Activated CD4-positive, CD25-positive, alpha-beta regulatory T cell (primary cell): ENCODE results near the gene MAP3K7.
"Not testable (repeated sequence)": the region's sequence is repeated elsewhere in the genome, so short reads cannot be mapped to it uniquely, and the experiment has no call there.

Experiments
- DNase-seq, 4 experiments: peaks; one replicate each; lab custom pipeline; 2025; lab: John Stamatoyannopoulos, UW

Gene MAP3K7

DNA sequence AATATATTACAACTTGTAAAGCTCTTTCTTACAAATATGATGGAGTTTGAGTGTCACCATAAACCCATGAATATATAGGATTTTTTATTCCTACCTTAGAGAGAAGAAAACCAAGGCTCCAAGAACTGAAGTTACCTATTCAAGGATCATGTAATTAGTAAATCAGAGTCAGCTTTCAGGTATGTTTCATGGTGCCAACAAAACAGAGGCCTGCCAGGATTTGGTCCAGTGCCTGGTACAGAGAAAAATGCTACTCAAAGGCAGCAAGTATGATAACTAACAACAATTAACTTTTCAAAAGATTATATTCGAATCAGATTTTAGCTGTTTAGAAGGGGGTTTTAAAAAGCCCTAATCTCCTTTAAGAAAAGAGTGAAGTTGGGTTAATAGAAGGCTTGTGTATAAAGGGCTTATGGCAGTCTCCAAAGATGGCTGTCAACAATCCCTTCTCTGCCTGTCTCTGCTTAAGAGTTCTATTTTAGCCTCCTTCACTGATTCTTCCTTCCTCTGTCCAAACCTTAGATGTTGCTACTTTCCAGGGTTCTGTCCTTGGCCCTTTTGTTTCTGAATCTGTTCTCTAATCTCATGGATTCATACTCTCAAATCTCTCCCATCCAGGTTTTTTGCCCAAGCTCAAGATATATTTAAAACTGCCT is 7.8 kb downstream of the MAP3K7 start:
- no peak for DNase-seq

DNA sequence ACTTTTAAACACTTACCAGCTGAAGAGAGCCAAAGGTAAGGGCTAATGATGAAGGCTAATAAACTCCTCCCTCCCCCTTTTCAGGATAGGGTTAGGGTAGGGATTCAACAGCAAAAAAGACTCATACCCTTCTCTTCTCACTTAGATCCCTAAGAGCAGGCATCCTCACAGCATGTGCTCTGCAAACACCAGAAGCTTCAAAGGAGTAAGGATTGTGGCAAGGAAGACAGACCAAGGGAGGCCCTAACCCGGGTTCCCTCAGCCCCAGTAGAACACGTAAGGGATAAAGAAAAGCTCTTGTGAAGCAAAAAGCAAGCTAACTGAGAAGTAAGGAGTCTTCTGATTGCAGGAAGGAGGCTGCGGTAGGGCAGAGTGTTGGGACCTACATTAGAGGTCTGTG is 11.6 kb downstream of the MAP3K7 start:
- no peak for DNase-seq

DNA sequence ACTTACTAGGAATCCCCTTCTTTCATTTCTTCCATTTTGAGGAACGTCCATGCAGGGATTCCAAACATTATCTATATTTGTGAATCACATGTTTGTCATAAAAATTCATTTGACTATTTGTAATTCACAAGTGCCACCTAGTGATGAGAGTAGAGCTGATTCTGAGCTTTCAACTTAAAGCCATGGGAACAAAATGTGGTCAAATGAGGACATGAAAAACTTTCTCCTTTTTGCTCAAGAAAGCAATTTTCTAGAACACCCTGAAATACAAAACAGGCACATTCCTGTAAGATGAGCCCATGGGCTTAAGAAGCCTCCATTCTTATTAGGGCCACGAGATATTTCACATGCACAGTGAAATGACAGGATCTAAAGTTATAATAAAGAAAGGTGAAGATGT is 12.3 kb downstream of the MAP3K7 start:
- no peak for DNase-seq

DNA sequence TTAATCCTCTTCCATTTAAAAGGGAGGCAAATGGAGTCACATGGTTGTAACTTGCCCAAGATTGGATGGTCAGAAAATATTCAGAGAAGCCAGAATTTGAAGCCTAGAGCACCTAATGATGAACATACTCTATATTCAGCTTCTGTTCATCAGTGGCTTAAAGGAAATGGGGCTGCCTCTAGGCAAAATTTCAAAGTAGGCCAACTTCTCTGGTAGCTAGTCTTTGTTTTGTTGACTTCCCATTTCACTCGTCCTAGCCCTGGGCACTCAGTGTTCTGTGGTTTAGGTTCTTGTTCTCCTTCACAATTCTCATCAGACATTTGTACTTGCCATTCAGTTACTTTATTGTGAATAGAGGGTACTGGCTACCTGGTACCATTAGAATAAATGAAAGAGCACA is 13.2 kb downstream of the MAP3K7 start:
- no peak for DNase-seq

DNA sequence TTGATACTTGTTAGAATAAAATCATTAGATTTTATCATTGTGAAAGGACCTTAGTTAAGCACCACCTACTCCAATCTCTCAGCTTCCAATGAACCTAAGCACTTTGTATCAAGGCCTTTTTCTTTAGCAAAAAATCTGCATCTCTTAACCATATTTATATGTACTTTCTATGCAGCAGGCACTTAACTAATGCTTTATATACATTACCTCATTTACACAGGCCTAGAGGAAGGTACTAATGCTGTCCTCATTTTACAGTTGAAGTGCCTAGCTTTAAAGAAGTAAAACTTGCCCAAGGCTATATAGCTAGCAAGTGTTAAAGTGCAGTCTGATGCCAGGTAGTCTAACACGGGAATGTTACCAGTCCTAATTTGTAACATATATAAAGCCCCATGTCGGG is 14.0 kb downstream of the MAP3K7 start:
- no peak for DNase-seq

DNA sequence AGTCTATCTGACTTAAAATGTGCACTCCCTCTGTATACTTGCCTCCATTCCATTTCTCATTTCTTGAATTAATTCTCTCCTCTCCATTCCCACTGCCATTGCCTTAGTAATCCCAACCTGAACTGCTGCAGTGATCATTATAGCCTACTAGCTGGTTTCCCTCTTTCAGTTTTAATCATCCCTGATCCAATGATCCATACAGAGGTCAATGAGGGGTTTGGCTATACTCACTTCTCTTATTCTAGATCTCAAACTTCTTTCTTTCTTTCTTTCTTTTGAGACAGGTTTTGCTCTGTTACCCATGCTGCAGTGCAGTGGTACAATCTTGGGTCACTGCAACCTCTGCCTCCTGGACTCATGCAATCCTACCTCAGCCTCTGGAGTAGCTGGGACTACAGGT is 17.6 kb downstream of the MAP3K7 start:
- DNase-seq, result no peak

DNA sequence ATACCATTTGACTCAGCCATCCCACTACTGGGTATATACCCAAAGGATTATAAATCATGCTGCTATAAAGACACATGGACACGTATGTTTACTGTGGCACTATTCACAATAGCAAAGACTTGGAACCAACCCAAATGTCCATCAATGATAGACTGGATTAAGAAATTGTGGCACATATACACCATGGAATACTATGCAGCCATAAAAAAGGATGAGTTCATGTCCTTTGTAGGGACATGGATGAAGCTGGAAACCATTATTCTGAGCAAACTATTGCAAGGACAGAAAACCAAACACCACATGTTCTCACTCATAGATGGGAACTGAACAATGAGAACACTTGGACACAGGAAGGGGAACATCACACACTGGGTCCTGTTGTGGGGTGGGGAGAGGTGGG is 19.2 kb downstream of the MAP3K7 start:
- not testable (repeated sequence) for DNase-seq

DNA sequence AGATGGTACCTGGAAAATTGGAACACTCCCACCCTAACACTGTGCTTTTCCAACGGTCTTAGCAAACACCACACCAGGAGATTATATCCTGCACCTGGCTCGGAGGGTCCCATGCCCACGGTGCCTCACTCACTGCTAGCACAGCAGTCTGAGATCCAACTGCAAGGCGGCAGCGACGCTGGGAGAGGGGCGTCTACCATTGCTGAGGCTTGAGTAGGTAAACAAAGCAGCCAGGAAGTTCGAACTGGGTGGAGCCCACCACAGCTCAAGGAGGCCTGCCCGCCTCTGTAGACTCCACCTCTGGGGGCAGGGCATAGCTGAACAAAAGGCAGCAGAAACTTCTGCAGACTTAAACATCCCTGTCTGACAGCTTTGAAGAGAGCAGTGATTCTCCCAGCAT is 24.5 kb downstream of the MAP3K7 start:
- DNase-seq, result peak in 1 of 4 experiments; percentile 13

DNA sequence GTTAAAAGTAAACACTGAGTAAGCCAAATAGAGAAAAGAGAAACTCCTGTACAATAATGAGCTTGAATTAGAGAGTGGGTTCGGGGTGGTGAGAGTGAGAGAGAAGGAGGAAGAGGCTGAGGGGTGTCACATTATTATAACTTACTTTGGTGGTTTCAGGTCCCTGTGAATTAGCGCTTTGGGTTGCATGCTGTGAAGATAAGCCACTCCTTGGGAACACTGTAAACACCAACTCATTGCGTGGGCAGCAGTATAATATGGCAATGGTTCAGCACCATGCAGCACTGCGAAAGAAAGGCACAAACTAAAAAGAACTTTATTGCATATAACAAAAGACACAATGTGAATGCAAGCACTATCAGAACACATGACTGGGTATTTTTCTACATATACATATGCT is 26.9 kb downstream of the MAP3K7 start:
- no peak for DNase-seq

DNA sequence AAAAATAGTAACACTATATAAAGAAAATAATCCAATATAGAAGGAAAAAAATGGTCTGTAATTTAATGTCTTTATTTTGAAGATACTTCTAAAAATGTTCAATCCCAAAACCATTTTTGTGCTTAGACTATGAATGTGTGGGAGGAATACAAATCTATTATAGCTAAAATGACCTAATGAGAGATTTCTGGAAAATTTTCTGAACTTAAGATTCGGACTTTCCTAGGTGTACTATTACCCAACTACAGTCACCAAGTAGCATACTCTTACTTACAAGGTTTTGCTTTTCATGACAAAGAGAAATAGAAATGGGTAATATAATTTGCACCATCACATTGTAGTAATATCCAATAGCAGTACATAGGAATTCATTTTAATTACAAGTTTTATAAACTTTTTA is 29.9 kb downstream of the MAP3K7 start:
- DNase-seq, result no peak

DNA sequence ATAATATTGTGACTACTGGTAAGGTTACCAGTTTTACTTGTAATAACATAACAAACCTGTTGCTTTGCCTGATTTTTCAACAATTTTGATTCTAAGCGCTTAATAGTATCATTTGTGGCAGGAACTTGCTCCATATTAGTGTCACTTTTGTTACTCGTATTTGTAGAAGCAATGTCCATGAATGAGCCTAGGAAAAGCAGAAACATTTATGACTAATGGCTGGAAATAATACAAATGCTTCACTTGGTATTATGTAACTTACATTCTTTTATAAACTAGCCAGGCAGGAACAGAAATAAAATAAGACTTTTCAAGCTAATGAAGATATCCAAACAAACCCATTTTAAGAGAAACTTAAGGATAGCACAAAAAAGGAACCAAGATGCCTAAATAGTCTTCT is 38.9 kb downstream of the MAP3K7 start:
- DNase-seq, result no peak

DNA sequence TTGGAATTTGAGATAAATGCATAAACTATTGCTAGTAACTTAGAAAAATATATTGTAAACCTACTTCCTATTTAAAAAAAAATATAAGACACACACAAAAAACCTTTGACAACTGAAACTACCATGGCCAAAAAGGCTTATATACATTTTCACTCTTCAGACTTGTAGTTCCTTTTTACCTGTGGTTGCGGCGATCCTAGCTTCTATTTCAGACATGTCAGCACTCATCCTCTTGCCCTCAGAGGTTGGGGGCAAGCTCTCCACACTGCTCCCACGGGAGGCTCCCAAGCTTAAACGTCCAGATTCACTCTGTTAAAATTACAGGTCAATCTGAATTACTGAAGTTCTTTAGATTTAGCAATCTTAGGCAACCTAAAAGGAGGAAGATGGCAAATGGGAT is 39.8 kb downstream of the MAP3K7 start:
- no peak for DNase-seq

DNA sequence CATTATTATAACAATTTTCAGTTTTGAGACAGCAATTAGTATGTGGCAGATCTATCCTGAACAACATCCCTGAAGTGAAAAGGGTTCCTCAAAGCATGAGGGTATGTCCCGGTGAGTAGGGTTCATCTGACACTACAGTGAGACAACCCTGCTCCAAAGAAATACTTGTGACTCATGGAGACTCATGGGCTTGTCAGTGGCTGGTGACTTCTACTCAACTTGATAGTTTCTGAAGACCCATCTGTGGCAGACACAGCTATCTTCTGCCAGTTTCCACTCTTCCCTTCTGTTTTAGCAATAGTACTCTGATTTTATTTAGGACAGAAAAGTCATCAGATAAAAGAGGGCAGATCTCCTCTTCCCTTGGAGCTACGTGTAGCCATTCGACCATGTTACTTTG is 41.4 kb downstream of the MAP3K7 start:
- no peak for DNase-seq

DNA sequence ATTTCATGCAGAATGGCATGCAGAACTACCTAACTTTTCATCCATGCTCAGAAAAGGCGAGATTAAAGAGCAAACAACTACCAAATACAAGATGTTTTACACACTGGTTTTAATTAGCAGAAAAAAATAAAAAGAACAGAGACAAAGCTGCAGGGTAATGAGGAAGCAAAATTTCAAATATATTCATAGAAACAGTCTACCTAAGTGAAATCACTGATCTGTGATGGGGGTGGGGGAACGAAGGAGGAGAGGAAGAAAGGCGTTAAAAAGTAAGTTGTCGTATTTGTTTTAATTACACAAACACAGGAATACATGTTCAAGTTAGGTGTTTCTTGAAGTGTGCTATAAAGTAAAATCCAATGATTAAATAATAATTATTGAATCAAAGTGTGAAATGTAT is 42.1 kb downstream of the MAP3K7 start:
- no peak for DNase-seq

DNA sequence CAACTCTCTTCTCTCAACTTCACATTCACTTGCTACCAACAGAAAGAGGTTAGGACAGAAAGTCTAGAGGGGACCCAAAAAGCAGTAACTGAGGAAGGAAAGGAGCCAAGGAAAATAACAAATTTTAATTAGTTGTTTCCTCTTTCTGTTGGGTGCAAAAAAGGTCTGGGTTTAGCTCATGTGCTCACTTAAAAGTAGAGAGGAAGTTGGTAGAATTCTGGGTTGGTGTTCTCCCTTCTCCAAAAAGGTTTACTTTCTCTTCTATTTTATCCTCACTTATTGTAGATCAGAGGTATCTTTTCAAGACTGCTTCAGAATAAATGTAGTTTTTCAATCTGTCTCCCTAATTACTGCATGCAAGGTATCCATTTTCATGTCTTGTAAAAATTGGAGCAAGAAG is 42.8 kb downstream of the MAP3K7 start:
- no peak for DNase-seq

DNA sequence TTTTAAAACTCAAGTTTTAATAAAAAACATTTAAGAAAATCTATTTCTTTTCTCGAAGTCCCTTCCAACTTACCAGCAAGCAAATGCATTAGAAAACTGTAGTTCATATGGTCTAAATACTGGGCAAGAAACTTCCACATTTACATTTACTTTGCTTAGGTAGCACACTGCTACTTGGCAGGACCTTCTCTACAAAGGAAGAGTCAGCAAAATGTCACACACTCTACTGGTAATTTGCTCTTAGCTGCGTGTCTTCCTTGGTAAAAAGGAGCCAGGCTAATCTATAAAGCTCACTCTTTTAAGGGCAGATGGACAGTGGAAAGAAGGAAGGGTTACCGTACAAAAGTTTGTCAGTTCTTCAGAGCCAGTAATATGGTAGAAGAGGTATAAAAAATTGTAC is 45.7 kb downstream of the MAP3K7 start:
- DNase-seq, result no peak

DNA sequence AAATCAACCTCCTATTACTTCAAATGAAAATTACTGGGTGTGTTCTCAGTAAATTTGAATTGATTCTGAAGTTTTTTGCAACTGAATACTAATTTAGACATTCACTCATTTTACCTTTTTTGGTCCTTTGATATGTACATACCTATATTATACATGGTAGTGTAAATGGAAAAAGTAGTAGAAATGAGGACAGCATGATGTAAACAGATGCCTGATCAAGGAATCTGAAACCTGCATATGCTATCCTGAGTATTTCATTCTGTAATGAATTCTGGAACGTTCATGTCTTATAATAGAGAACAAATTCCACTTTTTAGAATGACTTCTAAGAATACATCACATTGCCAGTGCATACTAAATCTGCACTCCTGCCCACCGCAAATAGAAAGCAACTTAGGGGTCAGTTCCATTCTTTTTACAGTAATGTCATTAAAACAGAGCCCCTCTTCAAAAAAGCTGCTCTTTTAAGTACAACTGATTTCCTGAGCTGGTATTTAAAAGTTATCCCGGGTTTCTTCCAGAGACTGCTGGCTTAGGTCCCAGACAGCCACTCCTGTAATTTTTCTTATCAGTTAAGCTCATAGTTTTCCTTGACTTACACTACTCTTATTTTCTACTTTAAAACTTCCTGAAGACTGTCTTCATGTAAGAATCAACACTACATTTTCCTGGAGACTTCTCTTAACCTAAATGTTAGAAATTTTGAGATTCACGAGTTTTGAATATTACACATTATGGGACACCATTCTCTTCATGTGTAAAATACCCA is 48.4 kb downstream of the MAP3K7 start:
- no peak for DNase-seq

DNA sequence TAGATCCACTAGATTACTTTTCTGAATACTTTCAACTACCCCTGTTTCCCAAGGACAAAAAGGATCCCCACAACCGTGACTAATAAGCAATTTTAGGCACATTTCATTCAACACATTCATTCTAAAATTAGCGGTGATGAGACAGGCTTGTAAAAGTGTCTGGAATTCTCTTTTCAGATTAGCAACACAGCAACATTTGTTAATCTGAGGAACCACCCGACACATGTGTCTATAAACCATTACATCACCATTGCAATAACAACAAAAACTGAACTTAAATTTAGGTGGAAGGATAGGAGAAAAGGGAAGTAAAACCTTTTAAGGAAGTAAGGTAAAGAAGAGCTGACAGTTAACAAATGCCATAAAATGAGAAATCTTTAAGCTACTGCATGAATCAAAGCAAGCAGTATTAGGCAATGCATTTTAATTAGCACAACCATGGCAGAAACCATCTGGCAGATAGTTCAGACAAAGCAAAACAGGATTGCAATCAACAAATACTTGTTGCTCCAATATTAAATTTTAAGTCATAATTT is 49.1 kb downstream of the MAP3K7 start:
- no peak for DNase-seq

DNA sequence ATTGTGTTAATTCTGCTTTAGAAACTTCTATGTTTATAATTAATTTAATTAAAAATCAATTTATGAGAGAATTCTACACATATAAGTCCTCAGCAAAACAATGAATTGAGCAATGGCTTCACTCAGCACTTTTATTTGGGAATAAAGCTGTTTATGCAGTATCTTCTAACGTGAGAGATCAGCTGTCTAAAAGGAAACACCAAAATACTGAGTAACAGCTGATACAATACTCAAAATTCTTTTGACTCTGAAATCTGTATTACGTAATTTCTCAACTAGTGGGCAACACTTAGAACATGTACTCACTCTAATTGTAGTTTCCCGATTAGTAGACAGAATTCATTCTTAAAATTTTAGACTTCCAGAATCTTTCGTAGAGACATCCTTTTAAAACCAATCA is 49.8 kb downstream of the MAP3K7 start:
- DNase-seq, result no peak

DNA sequence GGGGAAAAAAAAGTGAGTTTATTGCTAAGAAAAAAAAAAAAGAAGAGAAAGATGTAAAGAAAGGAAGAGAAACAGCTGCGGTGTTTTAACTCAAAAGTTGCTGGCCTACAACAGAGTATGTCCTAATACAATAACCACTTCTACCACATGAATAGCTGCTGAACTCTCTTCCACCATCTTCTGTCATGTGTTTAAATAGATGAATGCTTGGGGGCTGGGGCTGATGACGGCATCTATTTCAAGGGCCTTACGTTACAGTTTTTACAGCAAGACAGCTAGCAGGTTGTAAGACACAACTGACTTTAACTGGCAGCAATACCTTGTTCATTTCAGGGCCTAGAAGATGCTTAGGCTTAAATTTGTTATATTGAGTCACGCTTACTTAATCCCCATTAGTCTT is 50.4 kb downstream of the MAP3K7 start:
- DNase-seq, result no peak

DNA sequence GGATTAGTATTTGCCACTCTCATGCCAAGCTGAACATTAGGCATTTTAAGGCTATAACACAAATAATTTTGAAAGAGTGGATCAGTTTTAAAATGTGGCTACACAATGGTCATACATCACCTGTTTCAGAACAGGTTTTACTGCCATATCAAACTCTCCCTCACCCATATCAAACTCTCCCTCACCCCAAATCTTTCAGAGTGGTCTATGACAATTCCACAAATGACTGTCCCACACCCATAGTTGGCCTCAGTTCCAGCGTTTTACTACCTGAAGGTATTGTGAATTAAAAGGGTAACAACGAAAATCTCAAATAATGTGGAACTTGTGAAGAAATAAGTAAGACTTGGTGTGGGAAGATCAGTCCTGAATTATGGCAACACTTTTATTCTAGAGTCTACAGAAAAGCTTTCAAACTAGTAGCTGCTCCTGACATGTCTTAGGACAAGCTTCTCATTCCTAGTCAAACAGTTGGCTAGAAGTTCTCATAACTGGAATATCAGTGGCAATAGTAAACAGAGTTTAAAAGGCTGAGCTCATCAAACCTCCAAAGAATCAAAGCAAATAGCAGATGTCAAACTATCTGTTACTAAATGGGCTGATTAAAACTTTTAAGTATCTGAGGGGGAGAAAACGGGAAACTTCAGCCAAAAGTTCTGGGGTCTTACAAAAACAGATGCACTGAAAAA is 52.4 kb downstream of the MAP3K7 start:
- no peak for DNase-seq

DNA sequence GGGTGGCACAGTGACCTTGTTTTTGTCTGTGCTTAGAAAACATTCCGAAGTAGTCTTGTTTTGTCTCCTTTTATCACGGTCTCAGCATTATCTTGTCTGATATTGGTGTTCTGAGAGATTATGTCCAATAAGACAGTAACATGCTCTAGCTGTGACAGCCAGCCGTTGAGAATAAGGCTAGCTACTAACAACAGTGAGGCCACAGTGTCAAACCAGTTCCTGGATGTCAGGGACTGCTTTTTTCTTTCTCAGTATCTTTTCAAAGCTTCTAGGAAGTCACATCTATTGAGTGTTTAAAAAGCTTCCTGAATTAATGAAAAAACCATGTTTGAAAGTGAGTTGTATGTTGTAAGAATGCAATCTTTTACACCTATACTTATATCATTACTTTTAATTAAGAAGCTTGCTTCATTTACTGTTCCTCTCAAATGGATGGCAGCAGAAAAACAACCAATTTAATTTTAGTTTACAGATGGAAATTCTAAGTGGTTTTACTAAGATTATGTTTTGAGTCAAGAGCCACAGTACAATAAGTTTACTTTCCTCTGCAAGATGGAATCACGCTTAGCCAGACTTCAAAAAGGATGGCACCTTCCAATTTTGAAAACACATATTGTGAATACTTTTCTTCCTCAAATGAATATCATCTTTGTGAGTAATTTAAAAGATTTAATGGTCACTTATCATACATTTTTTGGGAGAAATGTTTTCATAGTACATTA is 53.1 kb downstream of the MAP3K7 start:
- no peak for DNase-seq
